Caco-2 (cell line): ENCODE data around the gene TBXAS1. TPM values are rescaled to one million over a fixed set of nuclear protein-coding genes. Genes with fewer than 3 reads are reported as not detected.

Experiments
- BruUV-seq: library from RNA; stranded (reverse); fragments of 400-500 nt; replicated peaks from 2 replicates; lab custom pipeline; 2021; lab: Mats Ljungman, UMichigan
- CTCF ChIA-PET: fragments of 300-600 bp; sonication (Branson Sonifier 250); formaldehyde crosslinking; loops from one replicate; lab custom pipeline; 2022; ENCODE audit warnings: antibody characterized with exemption; lab: Charles Lee
- POLR2A ChIA-PET: fragments of 300-600 bp; sonication (Branson Sonifier 250); formaldehyde crosslinking; loops from one replicate; lab custom pipeline; 2022; ENCODE audit warnings: antibody characterized with exemption; lab: Charles Lee
- DNase-seq, 2 experiments: peaks; one replicate each; pipeline versions ENCODE4 v3.0.0 to v3.0.0-alpha.2; 2020 to 2022
- H3K27me3 ChIP-seq: replicated peaks from 2 replicates; pipeline ENCODE4 v1.6.0; 2011; ENCODE audit warnings: low read length; ENCODE audit not compliant: control insufficient read depth, insufficient read depth
- H3K36me3 ChIP-seq: 2 replicates; pipeline ENCODE4 v1.5.1; 2011; ENCODE audit warnings: low read length; ENCODE audit not compliant: control insufficient read depth, insufficient read depth
- H3K4me1 ChIP-seq: fragments of 250-450 bp; sonication (Bioruptor Pico); 2 replicates; pipeline ENCODE4 v1.5.1; 2020; ENCODE audit warnings: mild to moderate bottlenecking
- H3K4me3 ChIP-seq: 2 replicates; pipeline ENCODE4 v1.5.1; 2011; ENCODE audit warnings: low read depth, mild to moderate bottlenecking, control low read depth, low read length
- H3K9me3 ChIP-seq: fragments of 250-450 bp; sonication (Bioruptor Pico); 2 replicates; pipeline ENCODE4 v1.5.1; 2020; ENCODE audit warnings: mild to moderate bottlenecking, moderate library complexity
- H3K27ac Mint-ChIP-seq: one replicate; pipeline ENCODE4 v1.8.0; 2022; ENCODE audit warnings: mixed read lengths; ENCODE audit not compliant: unreplicated experiment
- H3K27me3 Mint-ChIP-seq: one replicate; pipeline ENCODE4 v1.8.0; 2022; ENCODE audit warnings: mixed read lengths; ENCODE audit not compliant: insufficient read depth, unreplicated experiment
- H3K36me3 Mint-ChIP-seq: one replicate; pipeline ENCODE4 v1.8.0; 2022; ENCODE audit warnings: mild to moderate bottlenecking, mixed read lengths; ENCODE audit not compliant: insufficient read depth, unreplicated experiment
- H3K4me1 Mint-ChIP-seq: one replicate; pipeline ENCODE4 v1.8.0; 2022; ENCODE audit warnings: low read depth, mixed read lengths; ENCODE audit not compliant: unreplicated experiment
- H3K4me3 Mint-ChIP-seq: one replicate; pipeline ENCODE4 v1.8.0; 2022; ENCODE audit warnings: mild to moderate bottlenecking, moderate library complexity, mixed read lengths; ENCODE audit not compliant: unreplicated experiment
- H3K9me3 Mint-ChIP-seq: one replicate; pipeline ENCODE4 v1.8.0; 2022; ENCODE audit warnings: mixed read lengths; ENCODE audit not compliant: unreplicated experiment
- intact Hi-C: fragments of 100-400 bp; cut with micrococcal nuclease; formaldehyde crosslinking; loops from one replicate; pipeline ENCODE4 v1.10.0; 2022; ENCODE audit not compliant: unreplicated experiment
- total RNA-seq: library from RNA; stranded (reverse); gene quantifications from 2 replicates; pipeline ENCODE4 v1.2.3, GENCODE V29; 2022
- TF ChIP-seq, protein P1 (sequence below), 2 experiments: fragments of 200-600 bp in 1 of 2; IDR thresholded peaks; 1 replicate in 1 of 2; 2 replicates in 1 of 2; pipeline versions ENCODE4 v1.5.1 to v1.8.0; 2011 to 2022; ENCODE audit warnings: antibody characterized with exemption in 1 of 2, control low read depth in 1 of 2, inconsistent platforms in 1 of 2, low read depth in 1 of 2, low read length in 1 of 2, mild to moderate bottlenecking in 1 of 2, moderate library complexity in 1 of 2; ENCODE audit not compliant: insufficient read depth in 1 of 2, severe bottlenecking in 1 of 2, unreplicated experiment in 1 of 2

The TBXAS1 gene
- total RNA-seq, 1 experiment from 2014 or later: 1.6 TPM

DNA sequence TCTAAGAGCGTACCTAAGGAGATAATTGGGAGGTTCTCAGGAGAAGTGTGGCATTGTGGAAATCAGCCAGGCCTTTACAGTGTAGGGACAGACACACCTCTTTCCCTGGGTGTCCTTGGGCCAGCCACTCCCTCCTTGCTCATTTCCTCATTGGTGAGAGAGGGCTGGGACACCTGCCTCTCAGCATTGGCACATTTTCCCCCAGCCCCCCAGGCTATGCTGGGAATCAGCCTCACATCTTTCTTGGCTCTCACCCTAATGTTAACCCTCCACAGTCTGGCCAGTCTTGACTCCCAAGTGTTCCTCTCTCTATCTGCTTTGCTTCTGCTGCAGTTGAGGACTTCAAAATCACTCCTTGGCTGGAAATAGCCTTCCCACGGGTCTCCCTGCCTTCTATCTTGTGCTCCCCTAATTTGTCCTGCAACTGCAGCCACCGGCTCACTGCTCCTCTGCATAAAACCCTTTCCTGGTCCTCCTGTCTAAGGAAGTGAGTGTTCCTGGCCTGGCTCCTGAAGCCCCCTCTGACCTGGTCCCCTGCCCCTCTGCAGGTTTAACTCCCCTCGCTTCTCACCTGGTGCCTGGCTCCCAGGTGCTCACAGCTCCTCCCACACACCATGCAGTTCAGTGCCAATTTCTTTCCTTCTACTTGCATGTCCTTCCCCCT lies 15.8 kb downstream of the TBXAS1 start:
- no peaks in the 10 kb centered on the region for H3K4me1 Mint-ChIP-seq
- BruUV-seq: no TSS peak
- CTCF ChIA-PET: no interaction called here

DNA sequence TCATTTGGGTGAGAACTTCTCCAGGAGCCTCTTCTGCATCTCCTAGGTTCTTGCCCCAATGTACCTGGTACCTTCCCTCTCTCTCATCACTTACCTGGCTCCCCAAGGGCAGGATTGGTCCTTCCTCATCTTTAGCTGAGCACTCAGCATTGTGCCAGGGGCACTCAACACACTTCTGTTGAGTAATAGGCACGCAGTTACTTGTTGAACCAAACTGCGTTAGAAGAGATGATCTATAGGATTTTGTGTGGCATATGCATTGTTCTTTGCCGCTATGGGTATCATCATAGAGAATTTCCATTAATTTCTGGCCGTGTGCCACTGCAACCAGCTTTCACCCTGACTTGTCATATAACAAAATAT lies 16.4 kb downstream of the TBXAS1 start:
- POLR2A ChIA-PET: interaction anchor here (0.6 kb wide), 1 partner anchor 848 kb away, joined by 8 read pairs; no protein-coding TSS in a partner anchor
- DNase-seq: no peak

More for the DNA sequence above, 15.8 kb downstream of the TBXAS1 start:
- no peaks in the 10 kb centered on the region for H3K36me3 ChIP-seq
- POLR2A ChIA-PET: no interaction called here
- no peaks in the 10 kb centered on the region for H3K27me3 ChIP-seq
- TF ChIP-seq, protein P1, sequence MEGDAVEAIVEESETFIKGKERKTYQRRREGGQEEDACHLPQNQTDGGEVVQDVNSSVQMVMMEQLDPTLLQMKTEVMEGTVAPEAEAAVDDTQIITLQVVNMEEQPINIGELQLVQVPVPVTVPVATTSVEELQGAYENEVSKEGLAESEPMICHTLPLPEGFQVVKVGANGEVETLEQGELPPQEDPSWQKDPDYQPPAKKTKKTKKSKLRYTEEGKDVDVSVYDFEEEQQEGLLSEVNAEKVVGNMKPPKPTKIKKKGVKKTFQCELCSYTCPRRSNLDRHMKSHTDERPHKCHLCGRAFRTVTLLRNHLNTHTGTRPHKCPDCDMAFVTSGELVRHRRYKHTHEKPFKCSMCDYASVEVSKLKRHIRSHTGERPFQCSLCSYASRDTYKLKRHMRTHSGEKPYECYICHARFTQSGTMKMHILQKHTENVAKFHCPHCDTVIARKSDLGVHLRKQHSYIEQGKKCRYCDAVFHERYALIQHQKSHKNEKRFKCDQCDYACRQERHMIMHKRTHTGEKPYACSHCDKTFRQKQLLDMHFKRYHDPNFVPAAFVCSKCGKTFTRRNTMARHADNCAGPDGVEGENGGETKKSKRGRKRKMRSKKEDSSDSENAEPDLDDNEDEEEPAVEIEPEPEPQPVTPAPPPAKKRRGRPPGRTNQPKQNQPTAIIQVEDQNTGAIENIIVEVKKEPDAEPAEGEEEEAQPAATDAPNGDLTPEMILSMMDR (IDR thresholded peaks at IDR 0.05; ENCODE audit: insufficient read depth in 1 of 2, low read depth in 1 of 2, low read length in 1 of 2, severe bottlenecking in 1 of 2, unreplicated experiment in 1 of 2): no peak
- H3K4me1 ChIP-seq: no peaks in the 10 kb centered on the region
- H3K4me3 ChIP-seq: no peak overlapping the region
- Mint-ChIP-seq H3K9me3 (peaks cover 11% of the 10 kb centered on the region), H3K27ac (no peak overlapping the region), H3K4me3 (no peak overlapping the region), H3K36me3 (no peaks in the 10 kb centered on the region), H3K27me3 (peaks cover 8% of the 10 kb centered on the region)
- no peak for DNase-seq
- peaks cover 8% of the 10 kb centered on the region for H3K9me3 ChIP-seq
- intact Hi-C loops: no loop called here

DNA sequence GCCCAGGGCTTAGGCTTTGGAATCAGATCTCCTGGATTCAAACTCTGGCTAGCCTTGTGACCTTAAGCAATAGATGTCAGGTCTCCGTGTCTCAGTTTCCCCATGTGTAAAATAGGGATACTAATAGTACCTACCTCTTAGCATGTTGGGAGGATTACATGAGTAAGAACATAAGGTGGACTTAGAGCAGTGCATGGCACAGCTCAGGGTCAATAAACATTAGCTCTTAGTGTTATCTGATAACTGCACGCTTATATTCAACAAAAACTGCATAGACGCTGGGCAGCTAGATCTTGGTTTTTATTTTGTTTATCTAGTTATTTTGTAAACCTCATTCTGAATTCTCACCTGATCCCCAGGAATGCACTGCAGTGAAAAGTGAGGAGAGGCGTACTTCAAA lies 17.2 kb downstream of the TBXAS1 start:
- Mint-ChIP-seq H3K9me3 (peaks cover 11% of the 10 kb centered on the region), H3K36me3 (no peaks in the 10 kb centered on the region), H3K4me3 (no peak overlapping the region), H3K4me1 (no peaks in the 10 kb centered on the region), H3K27me3 (peaks cover 8% of the 10 kb centered on the region), H3K27ac (no peak overlapping the region)
- Histone ChIP-seq H3K9me3 (peaks cover 8% of the 10 kb centered on the region), H3K4me3 (no peak overlapping the region), H3K4me1 (no peaks in the 10 kb centered on the region), H3K27me3 (no peaks in the 10 kb centered on the region), H3K36me3 (no peaks in the 10 kb centered on the region)
- intact Hi-C loops: no loop called here
- TF ChIP-seq, protein P1 (IDR thresholded peaks at IDR 0.05; ENCODE audit: insufficient read depth in 1 of 2, low read depth in 1 of 2, low read length in 1 of 2, severe bottlenecking in 1 of 2, unreplicated experiment in 1 of 2): no peak
- ChIA-PET CTCF (interaction anchor here (0.6 kb wide), 1 partner anchor 177 kb away, joined by 3 read pairs; no protein-coding TSS in a partner anchor), POLR2A (interaction anchor here (0.6 kb wide), 1 partner anchor 849 kb away, joined by 8 read pairs; no protein-coding TSS in a partner anchor)
- no TSS peak for BruUV-seq
- DNase-seq: no peak

More for the DNA sequence above, 16.4 kb downstream of the TBXAS1 start:
- no TSS peak for BruUV-seq
- no peak overlapping the region for H3K4me3 ChIP-seq
- peaks cover 8% of the 10 kb centered on the region for H3K9me3 ChIP-seq
- TF ChIP-seq, protein P1 (IDR thresholded peaks at IDR 0.05; ENCODE audit: insufficient read depth in 1 of 2, low read depth in 1 of 2, low read length in 1 of 2, severe bottlenecking in 1 of 2, unreplicated experiment in 1 of 2): no peak
- CTCF ChIA-PET: interaction anchor here (0.6 kb wide), 1 partner anchor 178 kb away, joined by 3 read pairs; no protein-coding TSS in a partner anchor
- no peaks in the 10 kb centered on the region for H3K4me1 ChIP-seq
- peaks cover 11% of the 10 kb centered on the region for H3K9me3 Mint-ChIP-seq
- H3K27me3 Mint-ChIP-seq: peaks cover 8% of the 10 kb centered on the region
- H3K36me3 Mint-ChIP-seq: no peaks in the 10 kb centered on the region
- intact Hi-C loops: no loop called here
- H3K27me3 ChIP-seq: no peaks in the 10 kb centered on the region
- no peak overlapping the region for H3K4me3 Mint-ChIP-seq
- H3K27ac Mint-ChIP-seq: no peak overlapping the region
- no peaks in the 10 kb centered on the region for H3K36me3 ChIP-seq
- H3K4me1 Mint-ChIP-seq: no peaks in the 10 kb centered on the region
